H1 (cell line): Measurements from ENCODE around the gene TADA2B.

ENCODE experiments used
- CHD2 ChIP-seq: IDR thresholded peaks from 2 replicates; pipeline ENCODE4 v1.6.1; 2012; ENCODE audit warnings: low read length, improper control_type of control experiment
- EP300 ChIP-seq, 2 experiments: IDR thresholded peaks; 1 replicate in 1 of 2; 2 replicates in 1 of 2; pipeline ENCODE4 v1.6.1; 2011 to 2012; ENCODE audit warnings: low read depth in 2 of 2, low read length in 2 of 2, mild to moderate bottlenecking in 2 of 2, borderline replicate concordance in 1 of 2, inconsistent platforms in 1 of 2, moderate library complexity in 1 of 2
- EZH2 ChIP-seq: fragments of 200-600 bp; sonication (generic); IDR thresholded peaks from 2 replicates; pipeline ENCODE4 v1.7.1; 2012; ENCODE audit warnings: low read depth, mild to moderate bottlenecking, moderate library complexity, low read length, inconsistent platforms; ENCODE audit not compliant: severe bottlenecking
- POLR2A ChIP-seq, 2 experiments: IDR thresholded peaks; 1 replicate in 1 of 2; 2 replicates in 1 of 2; pipeline ENCODE4 v1.6.1; 2011; ENCODE audit warnings: low read depth in 2 of 2, low read length in 2 of 2, mild to moderate bottlenecking in 2 of 2; ENCODE audit errors: control extremely low read depth in 1 of 2
- RBBP5 ChIP-seq: IDR thresholded peaks from 2 replicates; pipeline ENCODE4 v1.7.1; 2012; ENCODE audit warnings: low read depth, mild to moderate bottlenecking, inconsistent platforms, low read length, moderate library complexity, borderline replicate concordance
- SIN3A ChIP-seq, 2 experiments: IDR thresholded peaks in 1 of 2; conservative IDR thresholded peaks in 1 of 2; 2 replicates each; pipeline ENCODE4 v1.6.1; 2011 to 2012; ENCODE audit warnings: low read length in 2 of 2, improper control_type of control experiment in 1 of 2, low read depth in 1 of 2, mild to moderate bottlenecking in 1 of 2
- SP2 ChIP-seq: IDR thresholded peaks from 2 replicates; pipeline ENCODE4 v1.6.1; 2012; ENCODE audit warnings: mild to moderate bottlenecking, low read length, inconsistent platforms
- TEAD4 ChIP-seq: IDR thresholded peaks from 2 replicates; pipeline ENCODE4 v1.6.1; 2012; ENCODE audit warnings: low read depth, low read length, inconsistent platforms, mixed read lengths
- YY1 ChIP-seq: IDR thresholded peaks from 2 replicates; pipeline ENCODE4 v1.6.1; 2011; ENCODE audit warnings: low read depth, mild to moderate bottlenecking, low read length
- TF ChIP-seq, protein P1 (sequence below), 3 experiments: IDR thresholded peaks; 1 replicate in 2 of 3; 2 replicates in 1 of 3; pipeline versions ENCODE4 v1.5.1 to v1.6.1; 2011; ENCODE audit warnings: low read length in 3 of 3, mild to moderate bottlenecking in 3 of 3, inconsistent platforms in 2 of 3, low read depth in 1 of 3, moderate library complexity in 1 of 3; ENCODE audit not compliant: insufficient read depth in 1 of 3; ENCODE audit errors: control extremely low read depth in 1 of 3

DNA sequence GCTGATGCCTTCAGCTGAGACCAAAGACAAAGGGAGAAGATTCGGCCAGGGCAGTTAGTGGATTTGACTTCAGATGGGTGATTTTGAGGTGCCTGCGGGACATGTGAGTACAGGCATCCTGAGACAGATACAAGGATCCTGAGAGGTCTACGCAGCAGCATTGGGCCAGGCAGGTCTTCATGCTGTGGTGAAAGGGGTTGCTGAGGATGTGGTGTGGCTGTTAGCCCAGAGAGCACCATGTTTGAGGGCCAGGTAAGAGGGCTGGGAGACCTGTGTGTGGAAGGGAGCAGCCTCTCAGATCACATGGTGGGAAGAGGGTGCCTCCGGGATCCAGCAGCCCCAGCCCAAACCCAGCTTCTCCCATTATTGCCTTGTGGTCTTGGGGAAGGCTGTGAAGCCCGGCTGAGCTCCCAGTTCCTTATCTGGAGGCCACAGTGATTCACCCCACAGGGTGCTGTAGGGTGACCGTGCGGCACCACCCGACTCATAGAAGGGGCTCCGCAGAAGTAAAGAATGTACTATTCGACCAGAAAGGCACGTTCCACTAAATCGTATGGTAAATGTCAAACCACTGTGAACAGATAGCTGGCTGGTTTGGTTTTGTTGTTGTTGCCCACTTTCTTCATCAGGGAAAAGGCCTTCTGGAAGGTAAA is 27.7 kb upstream of the TADA2B start:
- TF ChIP-seq, protein P1, sequence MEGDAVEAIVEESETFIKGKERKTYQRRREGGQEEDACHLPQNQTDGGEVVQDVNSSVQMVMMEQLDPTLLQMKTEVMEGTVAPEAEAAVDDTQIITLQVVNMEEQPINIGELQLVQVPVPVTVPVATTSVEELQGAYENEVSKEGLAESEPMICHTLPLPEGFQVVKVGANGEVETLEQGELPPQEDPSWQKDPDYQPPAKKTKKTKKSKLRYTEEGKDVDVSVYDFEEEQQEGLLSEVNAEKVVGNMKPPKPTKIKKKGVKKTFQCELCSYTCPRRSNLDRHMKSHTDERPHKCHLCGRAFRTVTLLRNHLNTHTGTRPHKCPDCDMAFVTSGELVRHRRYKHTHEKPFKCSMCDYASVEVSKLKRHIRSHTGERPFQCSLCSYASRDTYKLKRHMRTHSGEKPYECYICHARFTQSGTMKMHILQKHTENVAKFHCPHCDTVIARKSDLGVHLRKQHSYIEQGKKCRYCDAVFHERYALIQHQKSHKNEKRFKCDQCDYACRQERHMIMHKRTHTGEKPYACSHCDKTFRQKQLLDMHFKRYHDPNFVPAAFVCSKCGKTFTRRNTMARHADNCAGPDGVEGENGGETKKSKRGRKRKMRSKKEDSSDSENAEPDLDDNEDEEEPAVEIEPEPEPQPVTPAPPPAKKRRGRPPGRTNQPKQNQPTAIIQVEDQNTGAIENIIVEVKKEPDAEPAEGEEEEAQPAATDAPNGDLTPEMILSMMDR (IDR thresholded peaks at IDR 0.05; ENCODE audit: control extremely low read depth in 1 of 3, insufficient read depth in 1 of 3, low read depth in 1 of 3, low read length in 3 of 3) = no peak
- no peak for TF ChIP-seq SP2
- no peak for TF ChIP-seq CHD2
- no peak for TF ChIP-seq RBBP5
- TF ChIP-seq EZH2 = no peak
- no peak for TF ChIP-seq TEAD4
- no peak for TF ChIP-seq POLR2A (IDR thresholded peaks at IDR 0.05; ENCODE audit: control extremely low read depth in 1 of 2, low read depth in 2 of 2, low read length in 2 of 2)
- no peak for TF ChIP-seq EP300 (IDR thresholded peaks at IDR 0.05; ENCODE audit: borderline replicate concordance in 1 of 2, low read depth in 2 of 2, low read length in 2 of 2)
- TF ChIP-seq YY1 = no peak
- TF ChIP-seq SIN3A (conservative IDR thresholded peaks at IDR 0.05 in 1 of 2, IDR thresholded peaks at IDR 0.05 in 1 of 2; ENCODE audit: low read depth in 1 of 2, low read length in 2 of 2) = no peak
